K562 (cell line): Measurements from ENCODE around the gene SYNE1. TPM values are rescaled to one million over a fixed set of nuclear protein-coding genes. Genes with fewer than 3 reads are reported as not detected.

Source experiments
- ATAC-seq: fragments of 200-7000 bp; cut with Tn5 transposase; 3 replicates; pipeline ENCODE4 v1.9.1; 2020; ENCODE audit warnings: moderate library complexity
- BruUV-seq: library from RNA; stranded (reverse); fragments of 400-500 nt; replicated peaks from 2 replicates; lab custom pipeline; 2021; lab: Mats Ljungman, UMichigan
- CTCF ChIA-PET: fragments of 300-600 bp; formaldehyde crosslinking; extraction: SDS; loops from one replicate; lab custom pipeline; 2021; ENCODE audit warnings: low intra/inter-chr PET ratio; lab: Yijun Ruan, JAX
- POLR2A ChIA-PET: fragments of 300-600, 350-650 bp; sonication (Branson Sonifier 250); formaldehyde crosslinking; extraction: SDS; loops from one replicate; lab custom pipeline; 2021; ENCODE audit warnings: antibody characterized with exemption, inconsistent platforms; lab: Yijun Ruan, JAX
- DNase-seq, 4 experiments: peaks; one replicate each; pipeline versions ENCODE4 v3.0.0 to v3.0.0-alpha.2; 2011 to 2018; ENCODE audit warnings: low spot score in 3 of 4, mixed read lengths in 3 of 4; ENCODE audit errors: extremely low read depth in 1 of 4
- FAIRE-seq: peaks from 2 replicates; lab custom pipeline; 2011; peaks lifted over from hg19 to GRCh38; lab: Jason Lieb, UNC
- H2AFZ ChIP-seq: 2 replicates; pipeline ENCODE4 v1.6.0; 2011; ENCODE audit warnings: low read depth, low read length, control low read depth, inconsistent platforms
- H3K27ac ChIP-seq: fragments of 200-600 bp; 3 replicates; pipeline ENCODE4 v1.8.0; 2011; ENCODE audit warnings: low read depth, mild to moderate bottlenecking, control low read depth, inconsistent platforms, low read length, moderate library complexity, mixed read lengths; ENCODE audit errors: extremely low read depth
- H3K27me3 ChIP-seq, 2 experiments: fragments of 300-600 bp in 1 of 2; 2 replicates in 1 of 2; 3 replicates in 1 of 2; pipeline versions ENCODE4 v1.6.0 to v1.8.0; 2011; ENCODE audit warnings: inconsistent platforms in 2 of 2, low read length in 2 of 2, mild to moderate bottlenecking in 1 of 2, mixed read lengths in 1 of 2, moderate library complexity in 1 of 2; ENCODE audit not compliant: control insufficient read depth in 2 of 2, insufficient read depth in 2 of 2
- H3K36me3 ChIP-seq: fragments of 300-600 bp; 3 replicates; pipeline ENCODE4 v1.8.0; 2011; ENCODE audit warnings: mild to moderate bottlenecking, low read length, inconsistent platforms; ENCODE audit not compliant: control insufficient read depth, insufficient read depth
- H3K4me1 ChIP-seq, 2 experiments: fragments of 200-600 bp in 1 of 2; replicated peaks in 1 of 2; 2 replicates in 1 of 2; 3 replicates in 1 of 2; pipeline versions ENCODE4 v1.5.1 to v1.8.0; 2011; ENCODE audit warnings: inconsistent platforms in 2 of 2, low read length in 2 of 2, mild to moderate bottlenecking in 1 of 2, mixed read lengths in 1 of 2, moderate library complexity in 1 of 2; ENCODE audit not compliant: control insufficient read depth in 2 of 2, insufficient read depth in 2 of 2
- H3K4me2 ChIP-seq: 2 replicates; pipeline ENCODE4 v1.6.1; 2011; ENCODE audit warnings: low read length, control low read depth, inconsistent platforms, mixed read lengths; ENCODE audit not compliant: insufficient read depth
- H3K4me3 ChIP-seq: fragments of 200-600 bp; sonication (generic), shearing (Covaris generic); 2 replicates; pipeline ENCODE4 v1.5.1; 2016; ENCODE audit warnings: control low read depth, inconsistent platforms
- H3K79me2 ChIP-seq: fragments of 200-600 bp; 3 replicates; pipeline ENCODE4 v1.8.0; 2011; ENCODE audit warnings: low read length, inconsistent platforms; ENCODE audit not compliant: control insufficient read depth, insufficient read depth
- H3K9ac ChIP-seq, 2 experiments: 2 replicates each; pipeline versions ENCODE4 v1.6.0 to v1.6.1; 2011; ENCODE audit warnings: low read depth in 2 of 2, low read length in 2 of 2, control low read depth in 1 of 2, inconsistent platforms in 1 of 2, mild to moderate bottlenecking in 1 of 2, mixed read lengths in 1 of 2; ENCODE audit not compliant: insufficient read depth in 1 of 2
- H3K9me1 ChIP-seq: one replicate; pipeline ENCODE4 v1.6.0; 2011; ENCODE audit warnings: inconsistent platforms, mild to moderate bottlenecking, low read length, moderate library complexity; ENCODE audit not compliant: control insufficient read depth, insufficient read depth
- H3K9me3 ChIP-seq: replicated peaks from 2 replicates; pipeline ENCODE4 v1.5.1; 2011; ENCODE audit warnings: low read depth, low read length, inconsistent platforms; ENCODE audit not compliant: control insufficient read depth, insufficient read depth
- H4K20me1 ChIP-seq: replicated peaks from 2 replicates; pipeline ENCODE4 v1.6.1; 2011; ENCODE audit warnings: low read length, inconsistent platforms, mixed read lengths; ENCODE audit not compliant: control insufficient read depth, insufficient read depth
- DACH1 ChIP-seq: fragments of 450-650 bp; IDR thresholded peaks from 2 replicates; pipeline ENCODE4 v1.6.1; 2018; ENCODE audit not compliant: partially characterized antibody
- ETV6 ChIP-seq, 3 experiments: fragments of 150-350 bp in 1 of 3; sonication (generic) in 1 of 3; formaldehyde crosslinking in 1 of 3; IDR thresholded peaks; 2 replicates each; pipeline versions ENCODE4 v1.6.1 to v1.8.0; 2014 to 2022; ENCODE audit warnings: borderline replicate concordance in 2 of 3, low read depth in 2 of 3, antibody characterized with exemption in 1 of 3, low read length in 1 of 3, mild to moderate bottlenecking in 1 of 3, missing genetic modification reagents in 1 of 3
- FOSL1 ChIP-seq: fragments of 200-800 bp; sonication (Bioruptor generic); conservative IDR thresholded peaks from 2 replicates; pipeline ENCODE4 v1.6.1; 2016; ENCODE audit warnings: missing genetic modification characterization, missing compliant biosample characterization
- JUND ChIP-seq, 2 experiments: IDR thresholded peaks; 2 replicates in 1 of 2; 3 replicates in 1 of 2; pipeline ENCODE4 v1.6.1; 2011; ENCODE audit warnings: borderline replicate concordance in 2 of 2, low read depth in 2 of 2, low read length in 2 of 2, improper control_type of control experiment in 1 of 2, missing biosample characterization in 1 of 2, missing genetic modification characterization in 1 of 2, missing genetic modification reagents in 1 of 2
- MAFF ChIP-seq: IDR thresholded peaks from 2 replicates; pipeline ENCODE4 v1.6.1; 2012; ENCODE audit warnings: low read length, improper control_type of control experiment
- NFE2 ChIP-seq: IDR thresholded peaks from 2 replicates; pipeline ENCODE4 v1.6.1; 2014; ENCODE audit warnings: antibody characterized with exemption, low read depth
- POLR2A ChIP-seq: fragments of 450-650 bp; conservative IDR thresholded peaks from 2 replicates; pipeline ENCODE4 v1.6.1; 2016
- RBBP5 ChIP-seq: fragments of 200-600 bp; sonication (generic); IDR thresholded peaks from 2 replicates; pipeline ENCODE4 v1.6.1; 2012; ENCODE audit warnings: borderline replicate concordance, mild to moderate bottlenecking, low read length, control low read depth, inconsistent platforms; ENCODE audit not compliant: insufficient read depth, poor library complexity, severe bottlenecking
- TCF7L2 ChIP-seq: fragments of 150-350 bp; IDR thresholded peaks from 2 replicates; pipeline ENCODE4 v1.6.1; 2016; ENCODE audit warnings: low read depth, mild to moderate bottlenecking, low read length, moderate library complexity
- ZNF263 ChIP-seq: sonication (generic); formaldehyde crosslinking; IDR thresholded peaks from 2 replicates; pipeline ENCODE4 v1.8.0; 2022; ENCODE audit warnings: mild to moderate bottlenecking, missing genetic modification reagents, borderline replicate concordance
- WGBS: fragments of 100-300 bp; shearing (Covaris generic); methylation state at CpG from one replicate; pipeline ENCODE4 v1.1.6; 2016; ENCODE audit warnings: low coverage, mixed read lengths; ENCODE audit not compliant: insufficient coverage; ENCODE audit errors: missing lambda C conversion rate; 5-methylcytosine and 5-hydroxymethylcytosine counted together
- in situ Hi-C: fragments of 300-500 bp; cut with MboI; formaldehyde crosslinking; loops from 4 replicates; pipeline ENCODE4 v1.15.0; 2018; ENCODE audit warnings: inconsistent platforms, mixed read lengths
- intact Hi-C: fragments of 100-400 bp; cut with micrococcal nuclease; formaldehyde crosslinking; loops from 2 replicates; pipeline ENCODE4 v1.14.2; 2022
- polyA plus RNA-seq, 8 experiments: library from polyadenylated mRNA; depleted of rRNA in 4 of 8; stranded (reverse) in 5 of 8; unstranded in 3 of 8; fragments of >200 nt; fragmentation: Nextera tagmentation in 2 of 8; fragmentation: Illumina TruSeq in 1 of 8; extraction: Ambion mirVana in 2 of 8; extraction: Trizol in 1 of 8; gene quantifications; 2 replicates each; pipeline versions ENCODE4 v1.2.1 to v1.2.3, GENCODE V29; 2011 to 2014; ENCODE audit warnings: inconsistent platforms in 1 of 8, missing spikeins in 1 of 8
- total RNA-seq, 7 experiments: library from RNA; depleted of rRNA in 6 of 7; stranded (reverse); fragments of >200 nt in 6 of 7; fragmentation: Illumina TruSeq in 2 of 7; extraction: Trizol in 2 of 7; gene quantifications; 2 replicates each; pipeline versions ENCODE4 v1.2.1 to v1.2.3, GENCODE V29; 2011 to 2021; ENCODE audit warnings: low replicate concordance in 1 of 7
- TF ChIP-seq, protein P1 (sequence below): conservative IDR thresholded peaks from 2 replicates; pipeline ENCODE4 v1.6.1; 2011; ENCODE audit warnings: low read depth, mild to moderate bottlenecking, low read length; ENCODE audit not compliant: control insufficient read depth
- TF ChIP-seq, protein P2 (sequence below): sonication (generic); formaldehyde crosslinking; IDR thresholded peaks from 2 replicates; pipeline ENCODE4 v1.8.1; 2022; ENCODE audit warnings: missing genetic modification reagents

The SYNE1 gene
- total and polyA plus RNA-seq, 9 of the 15 experiments (the other 6 are each of a cell fraction or from before 2014, with no cell fraction given), result under 0.01 to 0.42 (median 0.08) TPM; not detected in 1

DNA sequence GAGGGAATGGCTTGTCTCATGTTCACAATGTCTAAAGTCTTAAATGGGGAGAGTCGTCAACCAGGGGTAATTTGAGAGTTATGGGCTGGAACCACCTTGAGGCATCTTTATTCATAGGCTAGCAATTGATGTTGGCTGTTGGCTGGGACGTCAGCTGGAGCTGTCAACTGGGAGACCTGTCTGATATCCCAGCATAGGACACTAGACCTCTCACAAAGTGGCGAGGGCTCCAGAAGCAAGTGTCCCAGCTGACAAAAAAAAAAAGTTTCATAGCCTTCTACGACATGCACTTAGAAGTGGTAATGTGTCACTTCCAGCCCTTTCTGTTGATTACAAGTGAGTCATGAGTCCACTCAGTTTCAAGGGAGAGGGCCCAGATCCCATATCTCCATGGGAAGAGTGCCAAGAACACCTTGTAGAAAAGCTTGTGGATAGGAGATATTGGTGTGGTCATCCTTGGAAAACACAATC lies 551.7 kb downstream of the SYNE1 start:
- Histone ChIP-seq H3K36me3 (no peaks in the 10 kb centered on the region), H3K27ac (no peak overlapping the region), H4K20me1 (no peaks in the 10 kb centered on the region), H3K4me3 (no peak overlapping the region), H3K9me3 (no peaks in the 10 kb centered on the region), H3K79me2 (no peaks in the 10 kb centered on the region), H2AFZ (no peak overlapping the region), H3K27me3 (no peaks in the 10 kb centered on the region), H3K9ac (no peak overlapping the region), H3K9me1 (no peaks in the 10 kb centered on the region), H3K4me1 (no peaks in the 10 kb centered on the region), H3K4me2 (no peak overlapping the region)
- TF ChIP-seq ZNF263 (no peak), RBBP5 (no peak), MAFF (no peak), DACH1 (no peak), FOSL1 (peak; percentile 63)
- CTCF ChIA-PET, result no interaction called here
- DNase-seq (peak in 1 of 4 experiments; percentile 11), FAIRE-seq (no peak), ATAC-seq (no peak)
- in situ Hi-C loops, result no loop called here
- BruUV-seq, result no TSS peak
- intact Hi-C loops, result no loop called here
- 2% methylated on average over 4 of the region's 4 CpGs for WGBS
- POLR2A ChIA-PET, result no interaction called here

DNA sequence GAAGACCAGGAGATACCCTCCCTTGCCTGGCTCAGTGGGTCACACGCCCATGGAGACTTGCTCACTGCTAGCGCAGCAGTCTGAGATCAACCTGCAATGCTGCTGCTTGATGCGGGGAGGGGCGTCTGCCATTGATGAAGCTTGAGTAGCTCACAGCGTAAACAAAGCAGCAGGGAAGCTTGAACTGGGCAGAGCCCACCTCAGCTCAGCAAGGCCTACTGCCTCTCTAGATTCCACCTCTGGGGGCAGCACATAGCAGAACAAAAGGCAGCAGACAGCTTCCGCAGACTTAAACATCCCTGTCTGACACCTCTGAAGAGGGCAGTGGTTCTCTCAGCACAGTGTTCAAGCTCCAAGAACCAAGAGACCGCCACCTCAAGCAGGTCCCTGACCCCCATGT lies 558.4 kb downstream of the SYNE1 start:
- FAIRE-seq, result no peak
- intact Hi-C loops (no loop called here), in situ Hi-C loops (no loop called here)
- Histone ChIP-seq H3K9ac (no peak overlapping the region), H3K4me3 (no peak overlapping the region), H3K9me3 (no peaks in the 10 kb centered on the region), H3K4me2 (no peak overlapping the region), H3K27ac (no peak overlapping the region), H3K36me3 (no peaks in the 10 kb centered on the region), H2AFZ (no peak overlapping the region), H3K27me3 (no peaks in the 10 kb centered on the region), H3K4me1 (no peaks in the 10 kb centered on the region), H3K79me2 (no peaks in the 10 kb centered on the region), H4K20me1 (no peaks in the 10 kb centered on the region), H3K9me1 (no peaks in the 10 kb centered on the region)
- ChIA-PET POLR2A (no interaction called here), CTCF (no interaction called here)
- BruUV-seq, result no TSS peak
- 1% methylated on average over 7 of the region's 7 CpGs for WGBS
- no peak for DNase-seq
- ATAC-seq, result no peak
- no peak for TF ChIP-seq ETV6 (IDR thresholded peaks at IDR 0.05; ENCODE audit: borderline replicate concordance in 1 of 2, low read depth in 2 of 2, low read length in 1 of 2)
- TF ChIP-seq ETV6 (CRISPR knock-in tag; IDR thresholded peaks at IDR 0.05; ENCODE audit: borderline replicate concordance), result no peak
- no peak for TF ChIP-seq NFE2
- TF ChIP-seq TCF7L2, result no peak
- no peak for TF ChIP-seq POLR2A
- TF ChIP-seq, protein P1, sequence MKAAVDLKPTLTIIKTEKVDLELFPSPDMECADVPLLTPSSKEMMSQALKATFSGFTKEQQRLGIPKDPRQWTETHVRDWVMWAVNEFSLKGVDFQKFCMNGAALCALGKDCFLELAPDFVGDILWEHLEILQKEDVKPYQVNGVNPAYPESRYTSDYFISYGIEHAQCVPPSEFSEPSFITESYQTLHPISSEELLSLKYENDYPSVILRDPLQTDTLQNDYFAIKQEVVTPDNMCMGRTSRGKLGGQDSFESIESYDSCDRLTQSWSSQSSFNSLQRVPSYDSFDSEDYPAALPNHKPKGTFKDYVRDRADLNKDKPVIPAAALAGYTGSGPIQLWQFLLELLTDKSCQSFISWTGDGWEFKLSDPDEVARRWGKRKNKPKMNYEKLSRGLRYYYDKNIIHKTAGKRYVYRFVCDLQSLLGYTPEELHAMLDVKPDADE, result no peak
- no peak for TF ChIP-seq JUND (IDR thresholded peaks at IDR 0.05; ENCODE audit: borderline replicate concordance, low read depth, low read length)
- TF ChIP-seq JUND (tag; IDR thresholded peaks at IDR 0.05; ENCODE audit: borderline replicate concordance, low read depth, low read length), result no peak
- TF ChIP-seq, protein P2, sequence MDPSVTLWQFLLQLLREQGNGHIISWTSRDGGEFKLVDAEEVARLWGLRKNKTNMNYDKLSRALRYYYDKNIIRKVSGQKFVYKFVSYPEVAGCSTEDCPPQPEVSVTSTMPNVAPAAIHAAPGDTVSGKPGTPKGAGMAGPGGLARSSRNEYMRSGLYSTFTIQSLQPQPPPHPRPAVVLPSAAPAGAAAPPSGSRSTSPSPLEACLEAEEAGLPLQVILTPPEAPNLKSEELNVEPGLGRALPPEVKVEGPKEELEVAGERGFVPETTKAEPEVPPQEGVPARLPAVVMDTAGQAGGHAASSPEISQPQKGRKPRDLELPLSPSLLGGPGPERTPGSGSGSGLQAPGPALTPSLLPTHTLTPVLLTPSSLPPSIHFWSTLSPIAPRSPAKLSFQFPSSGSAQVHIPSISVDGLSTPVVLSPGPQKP (CRISPR knock-in tag), result no peak
